A673 (cell line): ENCODE data around the gene C1R. TPM values are rescaled to one million over a fixed set of nuclear protein-coding genes. Genes with fewer than 3 reads are reported as not detected.

Experiments
- BruUV-seq: library from RNA; stranded (reverse); fragments of 400-500 nt; replicated peaks from 2 replicates; lab custom pipeline; 2021; lab: Mats Ljungman, UMichigan
- CTCF ChIA-PET: fragments of 300-600 bp; sonication (Branson Sonifier 250); formaldehyde crosslinking; loops from one replicate; lab custom pipeline; 2022; ENCODE audit warnings: antibody characterized with exemption; lab: Charles Lee
- POLR2A ChIA-PET: fragments of 300-600 bp; sonication (Branson Sonifier 250); formaldehyde crosslinking; loops from one replicate; lab custom pipeline; 2022; ENCODE audit warnings: antibody characterized with exemption; ENCODE audit not compliant: low non-redundant PET; lab: Charles Lee
- DNase-seq: peaks from one replicate; pipeline ENCODE4 v3.0.0-alpha.2; 2015; ENCODE audit warnings: low spot score
- H3K27ac ChIP-seq: fragments of 200-600 bp; sonication (generic); 2 replicates; pipeline ENCODE4 v1.5.1; 2016; ENCODE audit warnings: mixed run types, low read depth, mild to moderate bottlenecking, mixed read lengths, antibody characterized with exemption, low read length; ENCODE audit not compliant: poor library complexity, severe bottlenecking
- H3K27me3 ChIP-seq: fragments of 200-600 bp; sonication (generic); replicated peaks from 2 replicates; pipeline ENCODE4 v1.6.1; 2017; ENCODE audit warnings: mixed run types, low read depth, mild to moderate bottlenecking, mixed read lengths, antibody characterized with exemption, low read length; ENCODE audit not compliant: insufficient read depth, poor library complexity
- H3K36me3 ChIP-seq: fragments of 200-600 bp; sonication (generic); 2 replicates; pipeline ENCODE4 v1.6.1; 2016; ENCODE audit warnings: mixed run types, mild to moderate bottlenecking, mixed read lengths, antibody characterized with exemption, low read length; ENCODE audit not compliant: insufficient read depth, poor library complexity, severe bottlenecking
- H3K4me1 ChIP-seq: fragments of 200-600 bp; sonication (generic); 2 replicates; pipeline ENCODE4 v1.6.1; 2017; ENCODE audit warnings: mixed run types, mild to moderate bottlenecking, mixed read lengths, antibody characterized with exemption, low read length; ENCODE audit not compliant: insufficient read depth, poor library complexity, severe bottlenecking
- H3K4me3 ChIP-seq: fragments of 200-600 bp; sonication (generic); 2 replicates; pipeline ENCODE4 v1.5.1; 2016; ENCODE audit warnings: low read depth, mixed run types, mild to moderate bottlenecking, mixed read lengths, low read length; ENCODE audit not compliant: poor library complexity, severe bottlenecking
- H3K9me3 ChIP-seq: fragments of 200-600 bp; sonication (generic); 2 replicates; pipeline ENCODE4 v1.6.1; 2016; ENCODE audit warnings: mixed run types, low read depth, mild to moderate bottlenecking, mixed read lengths, antibody characterized with exemption, low read length; ENCODE audit not compliant: poor library complexity, severe bottlenecking
- EZH2 ChIP-seq: fragments of 200-600 bp; sonication (generic); IDR thresholded peaks from 2 replicates; pipeline ENCODE4 v1.6.1; 2017; ENCODE audit warnings: borderline replicate concordance, low read depth, mild to moderate bottlenecking, mixed read lengths, antibody characterized with exemption, low read length; ENCODE audit not compliant: poor library complexity, severe bottlenecking
- intact Hi-C: fragments of 100-400 bp; cut with micrococcal nuclease; formaldehyde crosslinking; loops from one replicate; pipeline ENCODE4 v1.10.0; 2022; ENCODE audit not compliant: unreplicated experiment
- total RNA-seq: library from RNA; stranded (reverse); gene quantifications from 2 replicates; pipeline ENCODE4 v1.2.3, GENCODE V29; 2021
- TF ChIP-seq, protein P1 (sequence below): fragments of 300-800, 200-600 bp; sonication (generic); conservative IDR thresholded peaks from 2 replicates; pipeline ENCODE4 v1.5.1; 2017; ENCODE audit warnings: low read depth, mild to moderate bottlenecking, antibody characterized with exemption, low read length, moderate library complexity, mixed read lengths

The C1R gene
- total RNA-seq, 1 experiment from 2014 or later: 10.9 TPM

DNA sequence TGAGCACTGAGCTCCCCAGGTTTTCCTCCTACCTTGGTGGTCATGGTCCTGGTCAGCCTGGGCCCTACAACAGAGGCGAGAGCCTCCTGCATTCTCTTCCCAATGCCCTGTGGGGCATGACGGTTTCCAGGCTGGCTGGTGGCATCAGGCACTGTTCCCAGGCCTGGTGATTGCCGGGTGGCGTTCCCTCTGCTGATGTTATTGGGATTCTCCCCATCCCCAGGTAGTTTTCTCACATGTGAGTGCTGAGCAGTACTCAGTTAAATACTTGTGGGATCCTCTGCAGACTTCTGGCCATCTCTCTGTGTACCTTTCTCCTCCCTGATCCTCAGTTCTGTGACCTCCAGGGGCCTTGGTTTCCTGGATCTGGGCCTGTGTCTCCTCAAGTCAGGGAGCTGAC lies 15.8 kb downstream of the C1R start:
- intact Hi-C loops: no loop called here
- Histone ChIP-seq H3K36me3 (no peaks in the 10 kb centered on the region), H3K27ac (no peak overlapping the region), H3K4me3 (no peak overlapping the region), H3K4me1 (no peaks in the 10 kb centered on the region), H3K27me3 (no peaks in the 10 kb centered on the region), H3K9me3 (no peaks in the 10 kb centered on the region)
- ChIA-PET POLR2A (no interaction called here), CTCF (no interaction called here)
- BruUV-seq: no TSS peak
- DNase-seq: no peak
- TF ChIP-seq, protein P1, sequence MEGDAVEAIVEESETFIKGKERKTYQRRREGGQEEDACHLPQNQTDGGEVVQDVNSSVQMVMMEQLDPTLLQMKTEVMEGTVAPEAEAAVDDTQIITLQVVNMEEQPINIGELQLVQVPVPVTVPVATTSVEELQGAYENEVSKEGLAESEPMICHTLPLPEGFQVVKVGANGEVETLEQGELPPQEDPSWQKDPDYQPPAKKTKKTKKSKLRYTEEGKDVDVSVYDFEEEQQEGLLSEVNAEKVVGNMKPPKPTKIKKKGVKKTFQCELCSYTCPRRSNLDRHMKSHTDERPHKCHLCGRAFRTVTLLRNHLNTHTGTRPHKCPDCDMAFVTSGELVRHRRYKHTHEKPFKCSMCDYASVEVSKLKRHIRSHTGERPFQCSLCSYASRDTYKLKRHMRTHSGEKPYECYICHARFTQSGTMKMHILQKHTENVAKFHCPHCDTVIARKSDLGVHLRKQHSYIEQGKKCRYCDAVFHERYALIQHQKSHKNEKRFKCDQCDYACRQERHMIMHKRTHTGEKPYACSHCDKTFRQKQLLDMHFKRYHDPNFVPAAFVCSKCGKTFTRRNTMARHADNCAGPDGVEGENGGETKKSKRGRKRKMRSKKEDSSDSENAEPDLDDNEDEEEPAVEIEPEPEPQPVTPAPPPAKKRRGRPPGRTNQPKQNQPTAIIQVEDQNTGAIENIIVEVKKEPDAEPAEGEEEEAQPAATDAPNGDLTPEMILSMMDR: no peak

GRCh38 chr12:7075939-7076338 lies 16.3 kb downstream of the C1R start:
- POLR2A ChIA-PET: no interaction called here
- intact Hi-C loops: no loop called here
- DNase-seq: no peak
- Histone ChIP-seq H3K4me3 (no peak overlapping the region), H3K36me3 (no peaks in the 10 kb centered on the region), H3K27me3 (no peaks in the 10 kb centered on the region), H3K4me1 (no peaks in the 10 kb centered on the region), H3K27ac (no peak overlapping the region), H3K9me3 (no peaks in the 10 kb centered on the region)
- no TSS peak for BruUV-seq
- CTCF ChIA-PET: no interaction called here
- TF ChIP-seq EZH2: no peak
- TF ChIP-seq, protein P1: no peak

GRCh38 chr12:7075518-7075917 lies 16.7 kb downstream of the C1R start:
- BruUV-seq: no TSS peak
- intact Hi-C loops: no loop called here
- Histone ChIP-seq H3K27ac (no peak overlapping the region), H3K9me3 (no peaks in the 10 kb centered on the region), H3K4me1 (no peaks in the 10 kb centered on the region), H3K4me3 (no peak overlapping the region), H3K27me3 (no peaks in the 10 kb centered on the region), H3K36me3 (no peaks in the 10 kb centered on the region)
- no peak for TF ChIP-seq EZH2
- TF ChIP-seq, protein P1: no peak
- ChIA-PET CTCF (no interaction called here), POLR2A (no interaction called here)
- no peak for DNase-seq
